Right lobe of liver (tissue), 4 donors: Measurements from ENCODE around the gene LAG3.

Experiments used
- POLR2A ChIP-seq: fragments of 450-650 bp; IDR thresholded peaks from one replicate; pipeline ENCODE4 v1.6.1; 2017; ENCODE audit warnings: antibody characterized with exemption, mild to moderate bottlenecking
- TF ChIP-seq, protein P1 (sequence below), 4 donors: fragments of 200-600 bp in 3 of 4; fragments of 450-650 bp in 1 of 4; IDR thresholded peaks; one replicate each; pipeline versions ENCODE4 v1.5.1 to v1.8.0; 2016 to 2022; ENCODE audit warnings: antibody characterized with exemption in 4 of 4, mild to moderate bottlenecking in 2 of 4
- donor health status: DM: no; HTN: no; CAD: no.
- donor health status: DM: no; HTN: no; CAD: no.
- donor health status: DM: no; HTN: yes; CAD: no.

DNA sequence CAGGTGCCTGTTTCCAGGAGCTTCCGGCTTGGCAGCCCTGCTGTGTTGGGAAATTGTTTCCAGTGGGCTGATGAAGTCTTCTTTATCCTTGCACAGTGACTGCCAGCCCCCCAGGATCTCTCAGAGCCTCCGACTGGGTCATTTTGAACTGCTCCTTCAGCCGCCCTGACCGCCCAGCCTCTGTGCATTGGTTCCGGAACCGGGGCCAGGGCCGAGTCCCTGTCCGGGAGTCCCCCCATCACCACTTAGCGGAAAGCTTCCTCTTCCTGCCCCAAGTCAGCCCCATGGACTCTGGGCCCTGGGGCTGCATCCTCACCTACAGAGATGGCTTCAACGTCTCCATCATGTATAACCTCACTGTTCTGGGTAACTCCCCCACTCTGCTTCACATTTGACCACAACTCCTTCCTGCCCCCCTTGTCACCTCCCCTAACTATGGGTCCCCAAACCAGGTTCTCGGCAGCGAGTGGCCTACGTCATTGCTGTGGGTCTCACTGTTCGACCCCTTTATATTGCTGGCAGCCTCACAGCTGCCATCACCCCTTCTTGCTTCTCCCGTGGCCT lies 2.3 kb downstream of the LAG3 start:
- TF ChIP-seq, protein P1, sequence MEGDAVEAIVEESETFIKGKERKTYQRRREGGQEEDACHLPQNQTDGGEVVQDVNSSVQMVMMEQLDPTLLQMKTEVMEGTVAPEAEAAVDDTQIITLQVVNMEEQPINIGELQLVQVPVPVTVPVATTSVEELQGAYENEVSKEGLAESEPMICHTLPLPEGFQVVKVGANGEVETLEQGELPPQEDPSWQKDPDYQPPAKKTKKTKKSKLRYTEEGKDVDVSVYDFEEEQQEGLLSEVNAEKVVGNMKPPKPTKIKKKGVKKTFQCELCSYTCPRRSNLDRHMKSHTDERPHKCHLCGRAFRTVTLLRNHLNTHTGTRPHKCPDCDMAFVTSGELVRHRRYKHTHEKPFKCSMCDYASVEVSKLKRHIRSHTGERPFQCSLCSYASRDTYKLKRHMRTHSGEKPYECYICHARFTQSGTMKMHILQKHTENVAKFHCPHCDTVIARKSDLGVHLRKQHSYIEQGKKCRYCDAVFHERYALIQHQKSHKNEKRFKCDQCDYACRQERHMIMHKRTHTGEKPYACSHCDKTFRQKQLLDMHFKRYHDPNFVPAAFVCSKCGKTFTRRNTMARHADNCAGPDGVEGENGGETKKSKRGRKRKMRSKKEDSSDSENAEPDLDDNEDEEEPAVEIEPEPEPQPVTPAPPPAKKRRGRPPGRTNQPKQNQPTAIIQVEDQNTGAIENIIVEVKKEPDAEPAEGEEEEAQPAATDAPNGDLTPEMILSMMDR (IDR thresholded peaks at IDR 0.05): no peak
- TF ChIP-seq POLR2A: no peak
